Fibroblast of the aortic adventitia (primary cell): ENCODE results near the gene FAM181A. TPM values are rescaled to one million over a fixed set of nuclear protein-coding genes. Genes with fewer than 3 reads are reported as not detected.

Experiments used
- DNase-seq: peaks from one replicate; pipeline ENCODE4 v3.0.0-alpha.2; 2010; ENCODE audit warnings: low read depth
- H3K4me3 ChIP-seq: 2 replicates; pipeline ENCODE4 v1.5.1; 2011; ENCODE audit warnings: low read depth, mild to moderate bottlenecking, control low read depth, low read length, moderate library complexity
- CTCF ChIP-seq: IDR thresholded peaks from 2 replicates; pipeline ENCODE4 v1.5.1; 2011; ENCODE audit warnings: mild to moderate bottlenecking, low read length, control low read depth, inconsistent platforms; ENCODE audit not compliant: insufficient read depth
- small RNA-seq: library from RNA; depleted of rRNA; stranded (forward); fragments of <200 nt; gene quantifications from one replicate; pipeline ENCODE3, GENCODE V24; 2012
- total RNA-seq: library from RNA; depleted of rRNA; stranded (reverse); fragments of >200 nt; gene quantifications from 2 replicates; pipeline ENCODE4 v1.2.3, GENCODE V29; 2012; ENCODE audit warnings: low replicate concordance

Gene FAM181A
- total RNA-seq, 1 donor = not detected

- H3K4me3 ChIP-seq = no peak overlapping the region
- TF ChIP-seq CTCF = no peak
- no peak for DNase-seq
Observed at GRCh38 chr14:93977790-93978581, 50.8 kb downstream of the FAM181A start.

GRCh38 chr14:93978735-93979134, 51.6 kb downstream of the FAM181A start:
- no peak for DNase-seq
- no peak for TF ChIP-seq CTCF
- no peak overlapping the region for H3K4me3 ChIP-seq

Small RNA genes within 50 kb of the gene (small RNA-seq; reads per million reads assigned to genes)
- not detected for gene MIR4506

Other genes with a start within 250 kb of the FAM181A start
- gene PRIMA1, start 138.9 kb upstream of the FAM181A start, total RNA-seq = 0.08 TPM in 1 of 2 replicates, not detected in the other
- 0.45 and 0.49 TPM in 2 replicates for gene ASB2, start 49.2 kb downstream of the FAM181A start, total RNA-seq
- gene CCDC197, start 70.0 kb downstream of the FAM181A start, total RNA-seq = not detected in 2 replicates
- 2.5 and 2.8 TPM in 2 replicates for gene OTUB2, start 99.0 kb downstream of the FAM181A start, total RNA-seq
- 130 and 446 TPM in 2 replicates for gene DDX24, start 153.9 kb downstream of the FAM181A start, total RNA-seq
- gene IFI27L1, start 154.0 kb downstream of the FAM181A start, total RNA-seq = 8.9 and 12.2 TPM in 2 replicates
- 20.2 and 78.2 TPM in 2 replicates for gene IFI27, start 183.4 kb downstream of the FAM181A start, total RNA-seq
- 107 and 247 TPM in 2 replicates for gene IFI27L2, start 202.3 kb downstream of the FAM181A start, total RNA-seq
- gene PPP4R4, start 247.0 kb downstream of the FAM181A start, total RNA-seq = 0.98 and 7.0 TPM in 2 replicates